ENCODE results near the gene POLR1G. TPM values are rescaled to one million over a fixed set of nuclear protein-coding genes. Genes with fewer than 3 reads are reported as not detected.
"Not testable (repeated sequence)": the region's sequence is repeated elsewhere in the genome, so short reads cannot be mapped to it uniquely, and the experiment has no call there.

Gene POLR1G
- polyA plus RNA-seq, 4 donors, result 3.2 to 5.3 (median 4.1) TPM

DNA sequence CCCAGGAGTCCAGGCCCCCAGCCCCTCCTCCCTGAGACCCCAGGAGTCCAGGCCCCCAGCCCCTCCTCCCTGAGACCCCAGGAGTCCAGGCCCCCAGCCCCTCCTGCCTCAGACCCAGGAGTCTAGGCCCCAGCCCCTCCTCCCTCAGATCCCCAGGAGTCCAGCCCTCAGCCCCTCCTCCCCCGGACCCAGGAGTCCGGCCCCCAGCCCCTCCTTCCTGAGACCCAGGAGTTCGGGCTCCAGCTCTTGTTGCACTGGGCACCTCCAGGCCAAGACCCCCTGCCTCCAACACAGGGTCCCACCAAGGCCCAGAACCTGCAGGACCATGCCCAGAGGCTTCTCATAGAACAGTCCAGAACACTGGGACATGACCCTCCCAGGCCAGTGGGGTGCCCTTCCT lies 13.5 kb downstream of the POLR1G start:
- no peak for DNase-seq (ENCODE audit: low read depth in 4 of 4, low spot score in 2 of 4)

- no peak for DNase-seq (ENCODE audit: low read depth in 4 of 4, low spot score in 2 of 4)
These were observed 13.9 kb downstream of the POLR1G start for GRCh38 chr19:45420356-45420755.

GRCh38 chr19:45420871-45421270 lies 14.4 kb downstream of the POLR1G start:
- DNase-seq (ENCODE audit: low read depth in 4 of 4, low spot score in 2 of 4), result no peak

DNA sequence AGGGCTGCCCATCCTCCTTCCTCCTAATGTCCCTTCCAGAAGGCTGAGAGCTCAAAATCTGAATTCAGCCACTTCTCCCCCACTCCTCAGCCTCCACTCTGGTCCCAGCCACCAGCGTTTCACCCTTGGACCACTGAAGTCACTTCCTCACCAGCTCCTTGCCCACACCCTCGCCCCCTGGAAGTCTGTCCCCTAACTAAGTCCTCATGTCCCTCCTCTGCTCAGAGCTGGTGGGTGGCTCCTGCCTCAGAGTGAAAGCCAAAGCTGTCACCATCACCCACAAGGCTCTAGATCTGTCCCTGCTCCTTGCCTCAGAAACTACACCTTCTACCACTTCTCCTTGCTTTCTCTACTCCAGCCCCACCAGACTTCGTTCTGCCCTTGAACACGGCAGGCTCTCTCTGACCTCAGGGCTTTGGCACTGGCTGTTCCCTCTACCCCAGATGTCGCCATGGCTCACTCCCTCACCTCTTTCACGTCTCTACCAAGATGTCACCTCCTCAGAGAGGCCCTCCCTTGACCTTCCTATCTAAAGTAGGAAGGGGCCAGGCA lies 15.6 kb downstream of the POLR1G start:
- DNase-seq (ENCODE audit: low read depth in 4 of 4, low spot score in 2 of 4), result no peak

DNA sequence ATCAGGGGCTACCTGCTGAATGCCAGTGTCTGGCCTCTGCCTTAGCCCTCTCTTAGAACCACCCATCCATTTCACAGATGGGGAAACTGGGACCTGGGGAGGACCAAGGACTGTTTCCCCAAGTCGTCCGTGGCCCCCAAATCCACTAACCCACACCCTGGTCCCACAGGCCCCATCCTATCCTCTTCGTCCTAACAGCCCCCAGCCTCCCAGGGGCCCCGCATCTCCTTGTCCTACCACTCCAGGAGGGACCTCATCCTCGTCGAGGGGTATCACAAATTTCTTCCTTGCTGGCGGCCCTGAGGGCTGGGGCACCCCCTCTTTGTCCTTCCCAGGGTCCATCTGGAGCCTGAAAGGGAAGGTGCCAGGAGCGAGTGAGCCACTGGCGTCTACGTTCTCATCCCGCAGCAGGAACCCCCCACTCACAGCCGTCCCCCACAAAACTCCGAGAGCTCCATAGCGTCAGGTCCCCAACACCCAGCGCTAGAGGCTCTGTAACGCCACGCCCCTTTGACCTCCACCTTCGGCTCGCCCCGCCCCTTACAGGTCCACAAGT lies 16.7 kb downstream of the POLR1G start:
- no peak for DNase-seq (ENCODE audit: low read depth in 4 of 4, low spot score in 2 of 4)

DNA sequence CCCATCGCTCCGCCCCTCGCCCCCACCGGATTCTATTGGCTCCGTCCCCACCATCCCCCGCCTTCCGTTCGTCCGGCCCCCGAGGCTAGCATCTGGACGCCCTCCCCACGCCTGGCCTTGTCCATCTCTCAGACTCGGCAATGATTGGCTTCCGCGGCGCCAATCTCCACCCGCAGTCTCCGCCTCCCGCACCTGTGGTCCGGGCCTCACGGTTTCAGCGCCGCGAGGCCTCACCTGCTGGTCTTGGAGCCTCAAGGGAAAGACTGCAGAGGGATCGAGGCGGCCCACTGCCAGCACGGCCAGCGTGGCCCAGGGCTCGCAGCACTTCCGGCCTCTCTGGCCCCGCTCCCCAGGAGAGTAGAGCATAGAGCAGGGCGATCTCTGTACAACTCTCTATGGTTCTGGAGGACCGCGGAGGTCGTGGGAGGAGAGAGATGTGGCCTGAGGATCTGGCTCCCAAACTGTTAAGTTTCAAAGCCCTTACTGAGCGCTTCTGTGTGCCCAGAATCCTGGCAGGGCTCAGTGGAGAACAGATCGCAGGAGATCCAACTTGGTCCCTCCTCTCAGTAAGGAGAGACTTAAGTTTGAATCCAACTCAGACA lies 17.2 kb downstream of the POLR1G start, which contains the start of gene ERCC1:
Gene ERCC1, minus strand, starts transcription at position 329 of the 602 bp plus-strand sequence. CDS start 543 bp downstream, outside the sequence.
- peak in 2 of 4 donors; percentile 92 for DNase-seq (ENCODE audit: low read depth in 4 of 4, low spot score in 2 of 4)

DNA sequence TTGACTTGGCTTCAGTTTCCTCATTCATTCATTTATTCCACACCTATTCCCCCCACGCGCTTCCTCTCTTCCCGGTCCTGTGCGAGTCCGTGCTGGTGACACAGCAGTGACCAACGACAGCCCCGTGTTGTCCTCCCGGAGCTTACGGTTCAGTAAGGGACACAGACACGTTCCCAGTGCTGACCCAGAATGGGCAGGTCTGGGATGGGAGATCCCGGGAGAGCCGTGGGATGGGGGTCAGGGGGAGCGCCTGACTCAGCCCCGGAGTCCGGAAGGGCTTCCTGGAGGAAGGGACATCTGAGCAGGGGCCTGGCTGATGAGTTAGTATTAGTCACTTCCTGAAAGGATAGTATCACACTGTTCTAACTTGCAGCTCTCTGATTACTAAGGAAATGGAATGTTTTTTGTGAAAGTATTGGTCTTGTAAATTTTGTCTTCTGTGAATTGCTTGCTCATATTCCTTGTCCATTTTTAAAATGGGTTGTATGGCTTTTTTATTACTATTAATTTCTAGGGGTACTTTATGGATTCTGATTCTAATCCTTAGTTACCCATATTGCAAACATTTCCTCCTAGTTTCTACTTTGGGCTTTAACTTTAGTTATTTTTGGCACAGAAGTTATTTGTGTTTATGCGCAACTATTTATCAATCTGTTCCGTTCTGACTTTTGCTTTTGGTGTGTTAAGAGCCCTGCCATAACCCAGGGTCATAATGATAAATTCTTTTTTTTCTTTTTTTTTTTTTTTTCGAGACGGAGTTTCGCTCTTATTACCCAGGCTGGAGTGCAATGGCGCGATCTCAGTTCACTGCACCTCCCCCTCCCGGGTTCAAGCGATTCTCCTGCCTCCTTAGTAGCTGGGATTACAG lies 18.0 kb downstream of the POLR1G start:
- no peak for DNase-seq (ENCODE audit: low read depth in 4 of 4, low spot score in 2 of 4)

DNA sequence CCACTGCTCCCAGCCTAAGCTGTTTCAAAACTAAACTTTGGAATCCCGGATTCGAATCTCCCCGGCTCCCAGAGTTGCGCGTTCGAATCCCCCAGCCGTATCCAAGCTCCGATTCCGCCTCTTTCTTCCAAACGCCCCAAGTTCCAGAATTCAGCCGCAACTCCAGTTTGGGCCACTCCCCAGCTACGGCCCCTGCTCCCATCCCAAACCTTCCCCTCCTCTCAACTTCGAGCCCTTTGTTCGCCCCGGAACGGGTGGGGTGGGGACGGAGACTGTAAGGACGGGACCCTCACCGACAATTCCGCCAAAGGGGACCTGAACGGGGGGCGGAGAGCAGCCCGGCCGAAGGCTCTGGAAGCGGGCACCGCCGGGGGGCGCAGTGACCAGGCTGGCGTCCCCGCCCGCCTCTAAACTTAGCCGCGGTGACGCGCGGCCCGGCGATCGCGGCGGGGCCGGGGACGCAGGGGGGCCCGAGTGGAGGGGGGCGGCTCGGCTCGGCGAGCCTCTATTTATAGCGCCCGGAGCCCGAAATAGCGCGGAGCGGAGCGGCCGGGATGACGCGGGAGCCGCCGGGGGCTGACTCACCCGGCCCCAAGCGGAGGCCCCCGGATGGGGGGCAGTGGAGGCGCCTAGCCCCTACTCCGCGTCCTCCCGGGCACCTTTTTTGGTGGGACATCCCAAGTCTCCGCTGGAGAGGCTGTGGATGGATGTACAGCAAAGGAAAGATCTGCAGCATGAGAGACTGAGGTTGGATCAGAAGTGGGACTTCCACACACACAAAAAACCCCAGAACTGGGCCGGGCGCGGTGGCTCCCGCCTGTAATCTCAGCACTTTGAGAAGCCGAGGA lies 22.2 kb downstream of the POLR1G start:
- DNase-seq (ENCODE audit: low read depth in 4 of 4, low spot score in 2 of 4), result no peak

- not testable (repeated sequence) for DNase-seq (ENCODE audit: low read depth in 4 of 4, low spot score in 2 of 4)
These were observed 23.5 kb downstream of the POLR1G start for GRCh38 chr19:45429896-45430295.

- DNase-seq (ENCODE audit: low read depth in 4 of 4, low spot score in 2 of 4), result not testable (repeated sequence)
These were observed 24.6 kb downstream of the POLR1G start for GRCh38 chr19:45431008-45431407.

- not testable (repeated sequence) for DNase-seq (ENCODE audit: low read depth in 4 of 4, low spot score in 2 of 4)
These were observed 26.1 kb downstream of the POLR1G start for GRCh38 chr19:45432543-45432942.

GRCh38 chr19:45437328-45437727 lies 30.9 kb downstream of the POLR1G start:
- no peak for DNase-seq (ENCODE audit: low read depth in 4 of 4, low spot score in 2 of 4)

DNA sequence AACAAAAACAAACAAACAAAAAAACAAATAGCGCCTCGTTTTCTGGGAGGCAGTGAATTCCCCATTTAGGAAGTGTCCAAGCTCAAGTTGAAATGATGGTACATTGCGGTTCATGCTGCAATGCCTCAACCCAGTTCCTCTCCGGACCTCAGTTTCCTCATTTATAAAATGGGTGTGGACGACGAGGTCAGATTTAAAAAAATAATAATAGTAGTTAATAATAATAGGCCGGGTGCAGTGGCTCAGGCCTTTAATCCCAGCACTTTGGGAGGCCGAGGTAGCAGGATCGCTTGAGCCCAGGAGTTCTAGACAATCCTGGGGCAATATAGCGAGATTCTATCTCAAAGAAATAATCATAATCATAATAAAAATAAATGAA lies 32.7 kb downstream of the POLR1G start:
- no peak for DNase-seq (ENCODE audit: low read depth in 4 of 4, low spot score in 2 of 4)

DNA sequence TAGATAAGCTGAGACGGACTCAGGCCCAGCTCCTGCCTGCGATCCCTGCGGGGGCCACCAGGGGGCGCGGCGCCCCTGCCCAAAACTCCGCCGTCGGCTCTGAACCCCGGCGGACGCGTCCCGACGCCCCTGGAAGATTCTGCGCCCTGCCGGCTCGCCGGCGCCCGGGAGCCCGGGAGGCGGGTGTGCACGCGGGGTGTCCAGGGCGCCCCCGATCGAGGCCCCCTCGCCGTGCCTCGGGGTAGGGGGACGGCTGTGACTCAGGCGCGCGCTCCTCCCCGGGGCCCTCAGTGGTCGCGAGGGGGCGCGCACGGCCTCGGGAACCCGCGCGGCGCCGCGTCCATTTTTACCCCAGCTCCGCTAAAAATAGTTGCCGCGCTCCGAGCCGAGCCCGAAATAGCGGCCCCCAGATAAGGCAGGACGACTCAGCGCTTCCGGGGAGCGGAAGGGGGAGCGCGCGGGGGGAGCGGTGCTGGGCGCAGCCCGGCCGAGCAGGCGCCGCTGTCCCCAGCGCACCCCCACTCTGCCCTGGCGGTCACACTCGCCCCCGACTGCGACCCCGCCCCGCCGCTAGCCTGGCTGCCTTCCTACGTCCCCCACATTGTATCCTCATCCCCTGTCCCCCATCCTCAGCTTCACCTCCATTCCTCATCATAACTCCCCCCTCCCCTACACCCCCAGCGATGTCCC lies 33.3 kb downstream of the POLR1G start:
- DNase-seq (ENCODE audit: low read depth in 4 of 4, low spot score in 2 of 4), result no peak

- no peak for DNase-seq (ENCODE audit: low read depth in 4 of 4, low spot score in 2 of 4)
These were observed 33.8 kb downstream of the POLR1G start for GRCh38 chr19:45440259-45440638.

DNA sequence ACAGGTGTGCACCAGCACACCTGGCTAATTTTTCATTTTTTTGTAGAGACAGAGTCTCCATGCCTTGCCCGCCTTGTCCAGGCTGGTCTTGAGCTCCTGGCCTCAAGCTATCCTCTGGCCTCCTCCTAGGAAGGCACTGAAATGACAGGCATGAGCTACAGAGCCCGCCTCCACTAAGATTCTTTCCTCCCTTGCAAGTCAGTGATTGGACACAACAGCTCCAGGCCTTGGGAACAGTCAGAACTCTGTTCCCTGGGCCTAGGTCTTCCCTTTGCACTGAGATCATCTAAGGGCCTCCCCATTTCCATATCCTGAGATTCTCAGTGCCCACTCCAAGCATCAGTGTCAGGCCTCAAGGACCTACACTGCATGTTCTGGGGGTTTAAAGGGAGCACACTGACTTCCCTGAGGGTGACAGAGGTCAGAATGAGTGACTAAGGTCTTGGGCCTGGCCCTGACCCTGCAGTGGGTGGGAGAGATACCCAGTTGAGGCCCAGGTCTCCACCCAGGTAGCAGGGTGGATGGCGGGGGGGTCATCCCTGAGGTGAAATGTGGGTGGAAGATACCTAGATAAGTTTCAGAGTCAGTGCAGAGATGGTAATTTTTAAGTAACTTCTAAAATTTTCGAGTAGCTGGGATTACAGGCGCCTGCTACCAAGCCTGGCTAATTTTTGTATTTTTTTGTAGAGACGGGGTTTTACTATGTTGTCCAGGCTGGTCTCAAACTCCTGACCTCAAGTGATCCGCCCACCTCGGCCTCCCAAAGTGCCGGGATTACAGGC lies 34.6 kb downstream of the POLR1G start:
- no peak for DNase-seq (ENCODE audit: low read depth in 4 of 4, low spot score in 2 of 4)

DNA sequence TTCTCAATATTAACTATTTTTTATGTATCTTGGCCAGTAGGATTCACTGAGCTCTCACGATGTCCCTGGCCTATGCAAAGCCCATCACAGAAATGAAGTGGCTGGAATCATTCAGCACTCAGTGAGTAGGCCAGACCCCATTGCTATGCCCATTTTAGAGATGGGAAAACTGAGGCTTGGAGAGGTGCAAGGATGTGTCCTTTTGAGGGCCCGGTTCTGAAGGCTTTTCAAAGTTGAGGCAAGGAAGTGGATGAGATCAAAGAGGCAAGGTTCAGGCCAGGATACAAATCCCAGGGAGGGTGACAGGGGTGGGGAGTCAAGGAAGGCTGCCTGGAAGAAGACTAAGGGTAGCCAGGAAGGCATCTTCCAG lies 35.9 kb downstream of the POLR1G start:
- DNase-seq (ENCODE audit: low read depth in 4 of 4, low spot score in 2 of 4), result no peak

- DNase-seq (ENCODE audit: low read depth in 4 of 4, low spot score in 2 of 4), result no peak
These were observed 36.5 kb downstream of the POLR1G start for GRCh38 chr19:45442778-45443461.

All from left renal cortex interstitium (tissue), 4 donors.